Peyer's patch (tissue), 4 donors: Measurements from ENCODE around the gene FAHD2B. TPM values are rescaled to one million over a fixed set of nuclear protein-coding genes. Genes with fewer than 3 reads are reported as not detected.
A peak's percentile ranks its signal among the peaks of the same experiment; 100 is the strongest.
"Not testable (repeated sequence)": the region's sequence is repeated elsewhere in the genome, so short reads cannot be mapped to it uniquely, and the experiment has no call there.

Experiments
- DNase-seq, 3 donors: peaks; one replicate each; pipeline ENCODE4 v3.0.0-alpha.2; 2017 to 2019
- H3K27ac ChIP-seq, 4 donors: fragments of 200-600 bp; sonication (generic); one replicate each; pipeline ENCODE4 v1.5.1; 2016 to 2019
- H3K27me3 ChIP-seq, 2 donors: fragments of 200-600 bp; sonication (generic); one replicate each; pipeline ENCODE4 v1.5.1; 2019
- H3K36me3 ChIP-seq, 3 donors: fragments of 200-600 bp; sonication (generic); one replicate each; pipeline ENCODE4 v1.5.1; 2016 to 2019
- H3K4me1 ChIP-seq, 4 donors: fragments of 200-600 bp; sonication (generic); one replicate each; pipeline ENCODE4 v1.5.1; 2016 to 2019
- H3K4me3 ChIP-seq, 4 donors: fragments of 200-600 bp; sonication (generic); 1 replicate in 3 of 4; 2 replicates in 1 of 4; pipeline ENCODE4 v1.5.1; 2016 to 2019; ENCODE audit warnings: mild to moderate bottlenecking in 1 of 4
- H3K9me3 ChIP-seq, 4 donors: fragments of 200-600 bp; sonication (generic); one replicate each; pipeline ENCODE4 v1.5.1; 2016 to 2019; ENCODE audit warnings: mild to moderate bottlenecking in 1 of 4
- POLR2A ChIP-seq, 2 donors: fragments of 450-650 bp; IDR thresholded peaks; one replicate each; pipeline ENCODE4 v1.5.1; 2017; ENCODE audit warnings: antibody characterized with exemption in 2 of 2, mild to moderate bottlenecking in 2 of 2, moderate library complexity in 2 of 2
- total RNA-seq, 4 donors: library from RNA; depleted of rRNA; stranded (reverse); fragments of >200 nt; gene quantifications; one replicate each; pipeline ENCODE4 v1.1.0, GENCODE V29; 2016
- TF ChIP-seq, protein P1 (sequence below), 6 experiments: fragments of 450-650 bp in 4 of 6; fragments of 200-600 bp in 2 of 6; sonication (generic) in 1 of 6; IDR thresholded peaks; one replicate each; pipeline ENCODE4 v1.5.1; 2017 to 2019; ENCODE audit warnings: antibody characterized with exemption in 6 of 6, mild to moderate bottlenecking in 3 of 6, moderate library complexity in 1 of 6

FAHD2B gene
- total RNA-seq, 4 donors from 2014 or later: 0.88 to 6.6 (median 3.9) TPM; not detected in 1

DNA sequence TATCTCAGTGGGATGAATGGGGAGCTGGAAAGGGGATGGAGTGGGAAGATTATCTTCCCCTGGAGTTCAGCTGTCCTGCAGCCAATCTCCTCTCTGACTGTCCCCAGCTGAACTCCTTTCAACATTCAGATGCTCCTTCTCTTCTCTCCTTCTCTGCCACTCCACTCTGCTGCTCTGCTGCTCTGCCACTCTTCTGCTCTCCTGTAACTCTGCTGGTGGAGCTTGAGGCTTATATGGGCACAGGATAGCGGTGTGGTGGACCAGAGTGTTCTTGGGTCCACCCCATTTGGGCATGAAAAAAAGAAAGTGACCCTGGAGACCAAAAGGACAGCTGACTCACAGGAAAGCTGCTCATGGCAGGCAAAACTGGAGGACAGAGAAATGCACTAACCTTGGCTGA is 26.6 kb downstream of the FAHD2B start:
- DNase-seq: no peak
- TF ChIP-seq, protein P1, sequence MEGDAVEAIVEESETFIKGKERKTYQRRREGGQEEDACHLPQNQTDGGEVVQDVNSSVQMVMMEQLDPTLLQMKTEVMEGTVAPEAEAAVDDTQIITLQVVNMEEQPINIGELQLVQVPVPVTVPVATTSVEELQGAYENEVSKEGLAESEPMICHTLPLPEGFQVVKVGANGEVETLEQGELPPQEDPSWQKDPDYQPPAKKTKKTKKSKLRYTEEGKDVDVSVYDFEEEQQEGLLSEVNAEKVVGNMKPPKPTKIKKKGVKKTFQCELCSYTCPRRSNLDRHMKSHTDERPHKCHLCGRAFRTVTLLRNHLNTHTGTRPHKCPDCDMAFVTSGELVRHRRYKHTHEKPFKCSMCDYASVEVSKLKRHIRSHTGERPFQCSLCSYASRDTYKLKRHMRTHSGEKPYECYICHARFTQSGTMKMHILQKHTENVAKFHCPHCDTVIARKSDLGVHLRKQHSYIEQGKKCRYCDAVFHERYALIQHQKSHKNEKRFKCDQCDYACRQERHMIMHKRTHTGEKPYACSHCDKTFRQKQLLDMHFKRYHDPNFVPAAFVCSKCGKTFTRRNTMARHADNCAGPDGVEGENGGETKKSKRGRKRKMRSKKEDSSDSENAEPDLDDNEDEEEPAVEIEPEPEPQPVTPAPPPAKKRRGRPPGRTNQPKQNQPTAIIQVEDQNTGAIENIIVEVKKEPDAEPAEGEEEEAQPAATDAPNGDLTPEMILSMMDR (IDR thresholded peaks at IDR 0.05): no peak
- no peak for TF ChIP-seq POLR2A (IDR thresholded peaks at IDR 0.05)
- Histone ChIP-seq H3K9me3 (no peaks in the 10 kb centered on the region), H3K27ac (no peak overlapping the region), H3K4me1 (no peaks in the 10 kb centered on the region), H3K36me3 (no peaks in the 10 kb centered on the region), H3K27me3 (no peaks in the 10 kb centered on the region), H3K4me3 (no peak overlapping the region)

DNA sequence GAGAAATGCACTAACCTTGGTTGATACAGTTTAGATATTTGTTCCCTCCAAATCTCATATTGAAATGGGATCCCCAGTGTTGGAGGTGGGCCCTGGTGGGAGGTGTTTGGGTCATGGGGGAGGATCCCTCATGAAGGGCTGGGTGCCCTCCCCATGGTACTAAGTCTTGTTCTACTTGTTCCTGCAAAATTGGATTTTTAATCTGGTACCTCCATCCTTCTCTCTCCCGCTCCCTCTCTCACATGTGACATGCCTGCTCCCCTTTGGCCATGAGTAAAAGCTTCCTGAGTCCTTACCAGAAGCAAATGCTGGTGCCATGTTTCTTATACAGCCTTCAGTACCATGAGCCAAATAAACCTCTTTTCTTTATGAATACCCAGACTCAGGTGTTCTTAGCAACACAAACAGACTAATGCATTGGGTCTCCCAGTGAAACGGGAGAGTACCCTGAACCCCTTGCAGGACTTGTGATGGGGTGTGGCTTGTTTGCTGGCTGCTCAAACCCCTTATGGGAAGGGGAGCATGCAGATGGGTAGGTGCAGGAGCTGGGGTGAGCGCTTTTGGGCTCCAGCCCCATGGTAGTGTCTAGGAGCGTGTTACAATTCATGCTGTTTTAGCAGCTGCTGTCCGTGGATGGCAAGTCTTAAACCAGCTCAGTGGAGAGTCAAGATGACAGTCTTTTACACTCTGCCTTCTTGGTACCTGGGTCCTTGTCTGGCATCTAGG is 27.2 kb downstream of the FAHD2B start:
- no peak for TF ChIP-seq POLR2A (IDR thresholded peaks at IDR 0.05)
- TF ChIP-seq, protein P1 (IDR thresholded peaks at IDR 0.05): no peak
- no peaks in the 10 kb centered on the region for H3K27me3 ChIP-seq
- H3K9me3 ChIP-seq: no peaks in the 10 kb centered on the region
- DNase-seq: no peak
- no peaks in the 10 kb centered on the region for H3K4me1 ChIP-seq
- H3K4me3 ChIP-seq: no peak overlapping the region
- H3K27ac ChIP-seq: no peak overlapping the region
- H3K36me3 ChIP-seq: no peaks in the 10 kb centered on the region

DNA sequence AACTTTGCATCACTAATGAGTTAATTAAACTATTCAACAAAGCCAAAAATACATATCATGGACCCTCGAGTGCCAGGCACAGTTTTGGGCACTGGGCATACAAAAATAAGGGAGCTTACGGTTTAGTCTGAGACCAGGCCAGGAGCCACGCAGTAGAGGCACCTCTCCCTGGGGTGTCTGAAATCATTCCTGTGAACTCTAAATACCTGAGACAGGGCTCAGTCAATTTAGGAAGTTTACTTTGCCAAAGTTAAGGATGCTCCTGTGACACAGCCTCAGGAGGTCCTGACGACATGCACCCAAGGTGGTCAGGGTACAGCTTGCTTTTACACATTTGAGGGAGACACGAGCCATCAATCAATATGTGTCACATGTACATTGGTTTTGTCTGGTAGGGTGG is 28.7 kb downstream of the FAHD2B start:
- not testable (repeated sequence) for H3K27ac ChIP-seq

DNA sequence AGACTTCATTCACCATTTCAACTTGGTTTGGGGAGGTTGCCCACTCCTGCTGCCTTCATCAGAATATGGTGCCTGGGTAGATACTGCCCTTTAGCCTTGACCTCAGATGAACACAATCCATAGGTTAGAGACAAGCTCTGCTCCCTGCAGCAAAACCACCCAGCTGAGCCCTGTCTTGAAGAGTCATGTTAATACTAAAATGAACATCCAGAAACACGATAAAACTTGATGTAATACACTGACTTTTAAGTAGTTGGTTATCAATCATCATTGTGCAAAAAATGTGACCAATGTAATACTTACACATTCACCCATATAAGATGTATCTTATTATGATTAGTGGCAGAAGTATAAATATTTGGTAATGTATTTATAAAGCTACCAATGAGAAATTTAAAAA is 32.7 kb downstream of the FAHD2B start:
- not testable (repeated sequence) for H3K9me3 ChIP-seq, H3K4me1 ChIP-seq, H3K27me3 ChIP-seq, H3K4me3 ChIP-seq, H3K27ac ChIP-seq, H3K36me3 ChIP-seq, DNase-seq

More for the DNA sequence above, 28.7 kb downstream of the FAHD2B start:
- not testable (repeated sequence) for H3K4me1 ChIP-seq, H3K27me3 ChIP-seq, H3K9me3 ChIP-seq, DNase-seq, H3K4me3 ChIP-seq, H3K36me3 ChIP-seq

DNA sequence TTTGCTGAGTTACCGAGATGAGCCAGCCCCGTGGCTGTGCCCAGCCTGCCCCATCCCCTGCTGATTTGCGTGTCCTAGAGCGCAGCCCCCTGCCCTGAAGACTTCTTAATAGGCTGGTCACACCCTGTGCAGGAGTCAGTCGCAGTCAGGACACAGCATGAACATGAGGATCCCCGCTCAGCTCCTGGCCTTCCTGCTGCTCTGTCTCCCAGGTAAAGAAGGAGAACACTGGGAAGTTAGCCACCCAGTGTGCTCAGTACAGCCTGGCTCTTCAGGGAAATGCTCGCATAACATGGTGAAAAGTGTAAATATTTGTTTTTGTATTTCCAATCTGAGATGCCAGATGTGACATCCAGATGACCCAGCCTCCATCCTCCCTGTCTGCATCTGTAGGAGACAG is 34.9 kb downstream of the FAHD2B start:
- not testable (repeated sequence) for H3K4me3 ChIP-seq, H3K4me1 ChIP-seq, H3K36me3 ChIP-seq, H3K27me3 ChIP-seq, H3K9me3 ChIP-seq, H3K27ac ChIP-seq, DNase-seq

DNA sequence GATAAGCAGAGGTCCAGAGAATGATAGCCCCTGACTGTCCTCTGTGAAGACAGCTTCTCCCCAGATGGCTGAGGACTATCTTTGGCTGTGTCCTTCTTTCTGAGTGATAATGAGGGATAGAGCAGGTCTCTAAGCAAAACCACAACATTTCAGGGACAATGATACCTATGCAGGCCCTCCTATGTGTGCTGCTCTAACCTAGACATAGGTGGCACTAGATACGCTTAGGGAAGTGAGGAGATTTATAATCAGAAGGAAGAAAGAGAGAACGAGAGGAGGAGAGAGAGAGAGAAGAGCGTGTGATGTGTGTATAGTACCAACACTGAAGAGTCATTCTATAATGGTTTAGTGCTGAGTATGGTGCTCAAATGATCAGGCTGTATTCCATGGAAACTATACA is 38.5 kb downstream of the FAHD2B start:
- H3K36me3 ChIP-seq, H3K27me3 ChIP-seq, H3K4me3 ChIP-seq: not testable (repeated sequence)

DNA sequence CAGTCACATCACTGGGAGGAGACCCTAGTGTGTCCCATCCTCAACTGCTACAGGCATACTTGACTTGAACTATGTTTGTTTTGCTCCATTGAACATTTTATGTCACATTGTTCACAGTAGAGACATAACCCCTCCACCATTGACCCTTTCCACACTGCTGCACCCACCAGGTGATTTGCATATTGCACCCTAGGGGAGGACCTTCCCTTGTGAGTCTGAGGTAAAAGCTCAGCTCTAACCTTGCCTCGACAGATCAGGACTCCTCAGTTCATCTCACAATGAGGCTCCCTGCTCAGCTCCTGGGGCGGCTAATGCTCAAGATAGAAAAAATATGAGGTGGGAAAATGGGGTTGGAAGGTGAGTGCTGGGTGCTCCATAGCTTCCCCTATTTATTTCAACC is 44.6 kb downstream of the FAHD2B start:
- not testable (repeated sequence) for H3K4me1 ChIP-seq, H3K27ac ChIP-seq, H3K27me3 ChIP-seq, H3K36me3 ChIP-seq, H3K4me3 ChIP-seq, H3K9me3 ChIP-seq
- peak in 1 of 3 donors; percentile 37 for DNase-seq

More for the DNA sequence above, 38.5 kb downstream of the FAHD2B start:
- not testable (repeated sequence) for H3K27ac ChIP-seq, H3K4me1 ChIP-seq, DNase-seq, H3K9me3 ChIP-seq

DNA sequence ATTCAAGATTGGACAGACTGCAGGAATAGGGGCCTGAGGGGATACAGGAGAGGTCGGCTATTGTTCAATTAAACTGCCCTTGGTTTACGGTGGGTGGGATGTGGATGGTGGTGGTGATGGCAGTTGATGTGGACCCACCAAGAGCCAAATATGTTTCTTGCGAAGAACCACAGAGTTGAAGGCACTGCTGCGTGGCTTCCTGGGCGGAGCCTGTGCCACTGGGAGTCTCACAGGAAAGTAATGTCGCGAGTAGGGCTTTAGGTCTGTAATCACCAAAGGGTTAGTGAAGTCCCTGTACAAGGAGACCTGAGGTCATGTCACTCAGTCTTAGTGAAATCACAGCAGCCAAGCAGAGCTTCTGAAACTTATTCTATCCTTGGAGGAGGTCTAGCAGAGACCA is 46.2 kb downstream of the FAHD2B start:
- DNase-seq: peak in 1 of 3 donors; percentile 20
- H3K27me3 ChIP-seq, H3K27ac ChIP-seq, H3K4me3 ChIP-seq, H3K9me3 ChIP-seq, H3K4me1 ChIP-seq, H3K36me3 ChIP-seq: not testable (repeated sequence)

DNA sequence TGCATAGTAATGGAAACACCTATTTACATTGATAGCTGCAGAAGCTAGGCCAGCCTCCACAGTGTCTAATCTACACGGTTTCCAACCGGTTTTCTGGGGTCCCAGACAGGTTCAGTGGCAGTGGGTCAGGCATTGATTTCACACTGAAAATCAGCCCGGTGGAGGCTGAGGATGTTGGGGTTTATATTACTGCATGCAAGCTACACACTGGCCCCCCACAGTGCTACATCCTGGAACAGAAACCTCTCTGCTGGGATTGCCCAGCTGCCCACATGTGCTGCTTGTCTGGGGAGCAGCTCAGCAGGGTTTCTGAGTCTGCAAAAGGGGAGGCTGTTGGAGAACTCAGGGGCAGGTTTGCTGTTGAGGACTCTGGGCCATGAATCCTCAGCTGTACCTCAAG is 48.0 kb downstream of the FAHD2B start:
- not testable (repeated sequence) for H3K27me3 ChIP-seq, H3K4me3 ChIP-seq, H3K4me1 ChIP-seq, H3K9me3 ChIP-seq, H3K36me3 ChIP-seq
- peak overlapping the region in 1 of 4 donors; percentile 57 for H3K27ac ChIP-seq
- DNase-seq: peak in 1 of 3 donors; percentile 39

DNA sequence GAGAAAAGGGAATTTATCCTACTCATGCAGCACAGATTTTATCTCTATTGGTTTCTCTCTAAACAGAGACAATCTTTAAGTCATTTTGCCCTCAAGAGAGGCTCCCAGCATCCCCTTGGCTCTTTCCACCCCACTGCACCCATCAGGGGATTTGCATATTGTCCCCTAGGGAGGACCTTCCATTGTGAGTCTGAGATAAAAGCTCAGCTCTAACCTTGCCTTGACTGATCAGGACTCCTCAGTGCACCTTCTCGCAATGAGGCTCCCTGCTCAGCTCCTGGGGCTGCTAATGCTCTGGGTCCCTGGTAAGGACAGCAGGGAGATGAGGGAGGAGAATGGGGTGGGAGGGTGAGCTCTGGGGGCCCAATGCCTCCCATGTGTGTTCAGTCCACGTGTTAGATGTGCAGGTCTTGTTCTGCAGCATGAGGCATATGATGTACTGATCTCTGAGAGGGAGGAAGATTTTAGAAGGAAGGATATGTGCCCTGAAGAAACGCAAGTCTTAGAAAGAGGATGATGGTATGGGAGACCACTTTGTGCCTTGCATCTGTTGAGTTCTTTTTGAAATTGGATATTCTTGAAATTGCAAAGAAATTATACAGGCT is 48.7 kb downstream of the FAHD2B start:
- peak in 2 of 3 donors; percentile 53 to 63 for DNase-seq
- H3K4me1 ChIP-seq, H3K27me3 ChIP-seq, H3K9me3 ChIP-seq, H3K4me3 ChIP-seq, H3K36me3 ChIP-seq: not testable (repeated sequence)
- peak overlapping the region in 1 of 4 donors; percentile 57 for H3K27ac ChIP-seq
